ENCODE data around the gene KIF18A.
"Not testable (repeated sequence)": the region's sequence is repeated elsewhere in the genome, so short reads cannot be mapped to it uniquely, and the experiment has no call there.

- not testable (repeated sequence) for TF ChIP-seq CTCF, POLR2AphosphoS5, EP300 (IDR thresholded peaks at IDR 0.05)
Measured at GRCh38 chr11:28136157-28136556, 28.2 kb upstream of the KIF18A start.

Data from sigmoid colon (tissue), 4 donors.